Retinal pigment epithelial cell (primary cell): ENCODE data around the gene MBD4.

Source experiments
- DNase-seq: peaks from one replicate; pipeline ENCODE4 v3.0.0-alpha.2; 2010; ENCODE audit warnings: low read depth
- H3K4me3 ChIP-seq: 2 replicates; pipeline ENCODE4 v1.5.1; 2011; ENCODE audit warnings: mild to moderate bottlenecking, low read length, control low read depth, moderate library complexity
- TF ChIP-seq, protein P1 (sequence below): conservative IDR thresholded peaks from 2 replicates; pipeline ENCODE4 v1.5.1; 2011; ENCODE audit warnings: low read depth, low read length, control low read depth, inconsistent platforms

MBD4 gene

GRCh38 chr3:129440618-129441190 lies 956 bp upstream of the MBD4 start:
- DNase-seq = no peak
- H3K4me3 ChIP-seq = peak overlapping the region; percentile 99
- TF ChIP-seq, protein P1, sequence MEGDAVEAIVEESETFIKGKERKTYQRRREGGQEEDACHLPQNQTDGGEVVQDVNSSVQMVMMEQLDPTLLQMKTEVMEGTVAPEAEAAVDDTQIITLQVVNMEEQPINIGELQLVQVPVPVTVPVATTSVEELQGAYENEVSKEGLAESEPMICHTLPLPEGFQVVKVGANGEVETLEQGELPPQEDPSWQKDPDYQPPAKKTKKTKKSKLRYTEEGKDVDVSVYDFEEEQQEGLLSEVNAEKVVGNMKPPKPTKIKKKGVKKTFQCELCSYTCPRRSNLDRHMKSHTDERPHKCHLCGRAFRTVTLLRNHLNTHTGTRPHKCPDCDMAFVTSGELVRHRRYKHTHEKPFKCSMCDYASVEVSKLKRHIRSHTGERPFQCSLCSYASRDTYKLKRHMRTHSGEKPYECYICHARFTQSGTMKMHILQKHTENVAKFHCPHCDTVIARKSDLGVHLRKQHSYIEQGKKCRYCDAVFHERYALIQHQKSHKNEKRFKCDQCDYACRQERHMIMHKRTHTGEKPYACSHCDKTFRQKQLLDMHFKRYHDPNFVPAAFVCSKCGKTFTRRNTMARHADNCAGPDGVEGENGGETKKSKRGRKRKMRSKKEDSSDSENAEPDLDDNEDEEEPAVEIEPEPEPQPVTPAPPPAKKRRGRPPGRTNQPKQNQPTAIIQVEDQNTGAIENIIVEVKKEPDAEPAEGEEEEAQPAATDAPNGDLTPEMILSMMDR = no peak

DNA sequence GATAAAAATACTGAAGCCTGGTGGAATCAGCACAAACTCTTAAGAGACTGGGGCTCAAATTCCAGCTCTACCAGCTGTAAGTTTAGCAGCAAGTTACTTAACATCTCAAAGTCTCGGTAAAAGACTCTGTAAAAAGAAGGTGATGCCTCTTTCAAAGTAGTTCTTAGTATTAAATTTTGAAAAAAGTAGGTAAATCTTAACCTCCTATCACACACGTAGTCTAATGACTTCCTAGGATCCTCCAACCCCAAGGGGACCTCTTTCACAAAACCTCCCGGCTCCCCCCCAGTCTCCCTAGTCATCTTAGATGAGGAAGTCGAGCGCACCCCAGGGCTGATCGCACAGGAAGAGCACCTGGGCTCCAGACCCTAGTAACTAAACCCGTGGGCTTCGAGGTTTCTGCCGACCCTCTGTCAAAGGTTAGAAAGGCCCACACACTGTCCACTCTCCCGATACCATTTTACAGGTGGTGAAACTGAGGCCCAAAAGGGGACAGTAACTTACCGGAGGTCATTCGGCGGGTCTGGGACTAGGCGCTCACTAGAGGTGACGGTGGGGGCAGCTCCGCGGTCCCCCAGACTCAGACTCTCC lies 427 bp downstream of the MBD4 start:
- no peak for DNase-seq
- H3K4me3 ChIP-seq = peak overlapping the region; percentile 99
- TF ChIP-seq, protein P1 = no peak

- no peak overlapping the region for H3K4me3 ChIP-seq
- TF ChIP-seq, protein P1 = no peak
- DNase-seq = no peak
These were observed 4.4 kb downstream of the MBD4 start for GRCh38 chr3:129435367-129435766.

DNA sequence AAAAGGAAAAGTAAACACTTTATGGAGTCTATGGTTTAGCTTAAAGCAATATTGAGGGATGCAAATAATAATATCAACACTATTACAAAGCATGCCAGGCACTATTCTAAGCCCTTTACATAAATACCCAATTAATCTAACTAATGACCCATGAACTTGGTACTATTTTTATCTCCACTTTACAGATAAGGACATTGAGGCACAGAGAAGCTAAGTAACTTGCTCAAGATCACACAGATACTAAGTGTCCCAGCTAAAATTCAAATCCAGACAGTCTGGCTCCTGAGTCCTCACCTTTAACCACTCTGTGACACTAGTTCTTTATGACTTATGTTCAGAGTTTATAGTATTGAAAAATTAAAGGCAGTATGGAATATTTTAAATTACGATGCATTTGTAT lies 5.6 kb downstream of the MBD4 start:
- H3K4me3 ChIP-seq = no peak overlapping the region
- TF ChIP-seq, protein P1 = no peak
- DNase-seq = no peak

DNA sequence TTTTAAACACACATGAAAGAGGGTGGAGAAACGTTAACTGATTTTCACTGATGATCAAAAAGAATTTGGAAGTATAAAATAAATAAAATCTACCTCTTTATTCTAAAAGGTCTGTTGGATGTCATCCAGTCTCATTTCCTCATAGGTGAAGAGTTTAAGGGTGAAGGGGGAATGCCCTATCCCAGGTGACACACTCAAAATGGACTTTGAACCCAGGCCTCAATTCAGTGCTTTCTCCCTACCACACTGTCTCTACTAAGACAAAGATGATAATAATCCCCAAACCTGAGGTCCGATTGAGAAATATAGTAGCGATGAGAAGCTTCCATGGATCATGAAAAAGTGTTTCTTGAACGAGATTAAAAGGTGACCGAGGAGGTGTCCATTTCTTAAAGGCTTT lies 6.2 kb downstream of the MBD4 start:
- no peak for DNase-seq
- TF ChIP-seq, protein P1 = no peak
- no peak overlapping the region for H3K4me3 ChIP-seq

DNA sequence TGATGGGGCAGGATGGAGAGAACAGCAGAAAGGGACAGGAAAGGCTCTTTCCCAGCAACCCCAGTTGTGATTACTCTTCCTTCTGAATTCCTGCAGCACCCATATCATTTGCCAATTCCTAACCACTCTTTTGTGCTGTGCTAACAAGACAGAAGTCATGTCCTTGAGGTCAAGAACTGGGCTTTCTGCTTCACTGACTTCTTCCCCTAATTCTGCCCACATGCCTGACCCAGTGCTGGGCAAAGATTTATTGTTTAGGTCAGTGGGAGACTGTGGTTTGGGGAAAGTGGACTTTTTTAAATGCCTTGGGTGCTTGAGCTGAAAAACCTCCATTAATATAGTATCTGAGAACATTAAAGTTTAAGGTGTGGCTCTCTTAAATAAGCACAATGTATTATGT lies 7.1 kb downstream of the MBD4 start:
- DNase-seq = no peak
- no peak overlapping the region for H3K4me3 ChIP-seq
- TF ChIP-seq, protein P1 = no peak

DNA sequence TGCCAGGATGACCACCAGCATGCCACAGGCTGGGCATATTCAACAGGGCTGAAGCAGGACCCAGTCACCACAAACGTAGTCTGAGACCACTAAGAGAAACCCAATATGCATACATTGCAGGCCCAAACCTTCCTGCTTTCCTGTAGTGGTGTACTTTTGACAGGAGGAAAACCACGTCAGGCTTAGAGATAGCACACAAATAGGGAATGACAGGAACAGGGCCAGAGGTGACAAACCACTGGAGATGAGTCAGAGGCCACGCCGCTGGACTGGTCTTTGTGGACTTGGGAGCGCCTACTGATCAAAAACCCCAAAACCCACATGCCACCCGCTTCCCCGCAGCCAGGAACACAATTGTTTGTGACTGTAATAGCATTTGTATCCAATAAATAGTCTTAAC lies 7.7 kb downstream of the MBD4 start:
- DNase-seq = no peak
- TF ChIP-seq, protein P1 = no peak
- H3K4me3 ChIP-seq = no peak overlapping the region
